CD14-positive monocyte (primary cell): ENCODE results near the gene MEIOSIN. TPM values are rescaled to one million over a fixed set of nuclear protein-coding genes. Genes with fewer than 3 reads are reported as not detected.

Source experiments
- DNase-seq, 3 donors: peaks; one replicate each; pipeline ENCODE4 v3.0.0-alpha.2; 2011 to 2022
- H2AFZ ChIP-seq: 2 replicates; pipeline ENCODE4 v1.6.0; 2012; ENCODE audit warnings: mild to moderate bottlenecking, low read depth, low read length, inconsistent platforms; ENCODE audit not compliant: insufficient read depth, poor library complexity, severe bottlenecking
- H3K27ac ChIP-seq, 2 donors: 1 replicate in 1 of 2; 2 replicates in 1 of 2; pipeline ENCODE4 v1.5.1; 2012 to 2013; ENCODE audit warnings: low read length in 2 of 2, control low read depth in 1 of 2, inconsistent platforms in 1 of 2, low read depth in 1 of 2, mild to moderate bottlenecking in 1 of 2
- H3K27me3 ChIP-seq, 2 donors: one replicate each; pipeline versions ENCODE4 v1.6.0 to v1.6.1; 2011 to 2013; ENCODE audit warnings: low read length in 2 of 2; ENCODE audit not compliant: control insufficient read depth in 2 of 2, insufficient read depth in 2 of 2
- H3K36me3 ChIP-seq, 2 donors: replicated peaks in 1 of 2; 1 replicate in 1 of 2; 2 replicates in 1 of 2; pipeline versions ENCODE4 v1.5.1 to v1.6.1; 2012 to 2013; ENCODE audit warnings: low read length in 2 of 2, control low read depth in 1 of 2, inconsistent platforms in 1 of 2, mild to moderate bottlenecking in 1 of 2; ENCODE audit not compliant: insufficient read depth in 2 of 2, control insufficient read depth in 1 of 2
- H3K4me1 ChIP-seq, 2 donors: 1 replicate in 1 of 2; 2 replicates in 1 of 2; pipeline versions ENCODE4 v1.5.1 to v1.6.1; 2012 to 2013; ENCODE audit warnings: low read length in 2 of 2, control low read depth in 1 of 2, inconsistent platforms in 1 of 2, mild to moderate bottlenecking in 1 of 2, moderate library complexity in 1 of 2; ENCODE audit not compliant: insufficient read depth in 2 of 2, control insufficient read depth in 1 of 2
- H3K4me2 ChIP-seq: replicated peaks from 2 replicates; pipeline ENCODE3; 2012; ENCODE audit warnings: low read length, moderate library complexity, mild to moderate bottlenecking; ENCODE audit not compliant: poor library complexity, severe bottlenecking; ENCODE audit errors: extremely low read depth
- H3K4me3 ChIP-seq, 3 experiments: fragments of 200-600 bp in 1 of 3; sonication (generic) in 1 of 3; replicated peaks in 1 of 3; 1 replicate in 2 of 3; 2 replicates in 1 of 3; pipeline ENCODE4 v1.5.1; 2011 to 2013; ENCODE audit warnings: low read length in 3 of 3, mild to moderate bottlenecking in 3 of 3, control low read depth in 2 of 3, low read depth in 2 of 3, inconsistent platforms in 1 of 3, moderate library complexity in 1 of 3
- H3K79me2 ChIP-seq: 2 replicates; pipeline ENCODE4 v1.6.0; 2012; ENCODE audit warnings: mild to moderate bottlenecking, control low read depth, inconsistent platforms, low read length, moderate library complexity; ENCODE audit not compliant: insufficient read depth
- H3K9ac ChIP-seq: 2 replicates; pipeline ENCODE4 v1.6.0; 2017; ENCODE audit warnings: low read length, mild to moderate bottlenecking; ENCODE audit not compliant: insufficient read depth, poor library complexity, severe bottlenecking
- H3K9me3 ChIP-seq, 2 donors: replicated peaks in 1 of 2; 1 replicate in 1 of 2; 2 replicates in 1 of 2; pipeline versions ENCODE4 v1.5.1 to v1.6.1; 2012 to 2013; ENCODE audit warnings: low read length in 2 of 2, control low read depth in 1 of 2; ENCODE audit not compliant: control insufficient read depth in 1 of 2, insufficient read depth in 1 of 2
- H4K20me1 ChIP-seq: 2 replicates; pipeline ENCODE4 v1.6.0; 2012; ENCODE audit warnings: mild to moderate bottlenecking, low read length, control low read depth, moderate library complexity; ENCODE audit not compliant: insufficient read depth
- H3K27ac Mint-ChIP-seq, 7 donors: one replicate each; pipeline ENCODE4 v1.8.0; 2020; ENCODE audit warnings: mild to moderate bottlenecking in 7 of 7, mixed read lengths in 7 of 7, moderate library complexity in 6 of 7, inconsistent platforms in 2 of 7
- H3K27me3 Mint-ChIP-seq, 3 donors: one replicate each; pipeline ENCODE4 v1.8.0; 2021 to 2022; ENCODE audit warnings: low read depth in 3 of 3, mild to moderate bottlenecking in 3 of 3, mixed read lengths in 3 of 3, moderate library complexity in 3 of 3, inconsistent platforms in 1 of 3
- H3K36me3 Mint-ChIP-seq, 2 donors: one replicate each; pipeline ENCODE4 v1.8.0; 2020; ENCODE audit warnings: mixed read lengths in 2 of 2, inconsistent platforms in 1 of 2, mild to moderate bottlenecking in 1 of 2
- H3K4me1 Mint-ChIP-seq: one replicate; pipeline ENCODE4 v1.8.0; 2020; ENCODE audit warnings: mild to moderate bottlenecking, mixed read lengths
- H3K4me3 Mint-ChIP-seq, 2 donors: one replicate each; pipeline ENCODE4 v1.8.0; 2020; ENCODE audit warnings: mild to moderate bottlenecking in 2 of 2, mixed read lengths in 2 of 2, moderate library complexity in 1 of 2
- H3K9me3 Mint-ChIP-seq, 7 donors: one replicate each; pipeline ENCODE4 v1.8.0; 2020 to 2022; ENCODE audit warnings: mixed read lengths in 7 of 7, mild to moderate bottlenecking in 6 of 7, moderate library complexity in 6 of 7, inconsistent platforms in 2 of 7
- CTCF ChIP-seq: fragments of 200-600 bp; IDR thresholded peaks from one replicate; pipeline ENCODE4 v1.8.0; 2022; ENCODE audit warnings: antibody characterized with exemption, mild to moderate bottlenecking
- WGBS: methylation state at CpG from one replicate; pipeline ENCODE4 v1.1.5; 2013; ENCODE audit warnings: missing lambda C conversion rate; ENCODE audit not compliant: insufficient coverage; 5-methylcytosine and 5-hydroxymethylcytosine counted together
- intact Hi-C, 2 donors: fragments of 100-400 bp; cut with micrococcal nuclease; formaldehyde crosslinking; loops; one replicate each; pipeline versions ENCODE4 v1.15.0 to v1.15.1; 2023
- polyA plus RNA-seq, 3 donors: library from polyadenylated mRNA; depleted of rRNA in 1 of 3; unstranded in 2 of 3; stranded (reverse) in 1 of 3; fragments of 300-500 nt in 2 of 3; fragments of >200 nt in 1 of 3; fragmentation: Illumina TruSeq in 2 of 3; gene quantifications; 1 replicate in 2 of 3; 2 replicates in 1 of 3; pipeline ENCODE4 v1.2.3, GENCODE V29; 2012 to 2021

The MEIOSIN gene
- polyA plus RNA-seq, 3 donors = not detected

DNA sequence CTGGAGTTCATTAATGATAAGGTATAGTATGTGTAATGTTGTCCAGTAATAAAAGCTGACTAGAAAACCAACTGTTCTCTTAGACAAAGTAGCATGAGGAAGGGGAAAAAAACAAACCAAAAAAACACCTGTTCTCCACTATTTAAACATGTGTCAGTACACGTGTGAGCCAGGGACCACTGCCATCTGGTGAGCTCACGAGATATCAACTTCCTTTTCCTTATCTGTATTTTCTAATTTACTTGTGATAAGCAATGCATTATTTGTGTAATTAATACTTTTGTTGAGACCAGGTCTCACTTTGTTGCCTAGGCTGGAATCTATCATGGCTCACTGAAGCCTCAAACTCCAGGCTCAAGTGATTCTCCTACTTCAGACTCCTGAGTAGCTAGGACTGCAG lies 40.1 kb downstream of the MEIOSIN start:
- H2AFZ ChIP-seq = no peak overlapping the region
- H3K36me3 ChIP-seq = no peaks in the 10 kb centered on the region
- Mint-ChIP-seq H3K27me3 (peaks cover 75 to 99% (median 81%) of the 10 kb centered on the region in 3 donors), H3K4me1 (peaks cover 20% of the 10 kb centered on the region), H3K4me3 (peak overlapping the region in 1 of 2 donors; percentile 81), H3K9me3 (peaks cover 0 to 29% (median 18%) of the 10 kb centered on the region in 7 donors), H3K27ac (no peak overlapping the region), H3K36me3 (peaks cover 11 to 13% of the 10 kb centered on the region in 2 donors)
- peaks cover 62% of the 10 kb centered on the region for H4K20me1 ChIP-seq
- peaks cover 6 to 13% of the 10 kb centered on the region in 2 donors for H3K9me3 ChIP-seq
- H3K9ac ChIP-seq = no peak overlapping the region
- H3K4me1 ChIP-seq = peaks cover 21 to 26% of the 10 kb centered on the region in 2 donors
- no peak overlapping the region for H3K4me3 ChIP-seq
- TF ChIP-seq CTCF = no peak
- peaks cover 50 to 87% of the 10 kb centered on the region in 2 donors for H3K27me3 ChIP-seq
- intact Hi-C loops = no loop called here
- H3K79me2 ChIP-seq = no peaks in the 10 kb centered on the region
- no peak overlapping the region for H3K27ac ChIP-seq
- no peak overlapping the region for H3K4me2 ChIP-seq
- no CpG with 5 or more reads among the region's 2 CpGs for whole genome bisulfite sequencing
- no peak for DNase-seq

- Histone ChIP-seq H3K4me3 (no peak overlapping the region), H3K27ac (no peak overlapping the region), H3K4me1 (peaks cover 18 to 23% of the 10 kb centered on the region in 2 donors), H3K79me2 (no peaks in the 10 kb centered on the region), H3K9ac (no peak overlapping the region), H4K20me1 (peaks cover 71% of the 10 kb centered on the region), H2AFZ (no peak overlapping the region), H3K9me3 (peaks cover 12 to 16% of the 10 kb centered on the region in 2 donors), H3K27me3 (peaks cover 53 to 90% of the 10 kb centered on the region in 2 donors), H3K4me2 (no peak overlapping the region), H3K36me3 (no peaks in the 10 kb centered on the region)
- Mint-ChIP-seq H3K36me3 (peaks cover 10 to 18% of the 10 kb centered on the region in 2 donors), H3K9me3 (peaks cover 0 to 37% (median 24%) of the 10 kb centered on the region in 7 donors), H3K27me3 (peaks cover 81 to 100% (median 86%) of the 10 kb centered on the region in 3 donors), H3K27ac (no peak overlapping the region), H3K4me1 (peaks cover 23% of the 10 kb centered on the region), H3K4me3 (peak overlapping the region in 1 of 2 donors; percentile 81)
- 91% methylated on average over 9 of the region's 9 CpGs for WGBS
- TF ChIP-seq CTCF = no peak
- intact Hi-C loops = no loop called here
- DNase-seq = no peak
Observed at GRCh38 chr19:45774765-45775164, 41.5 kb downstream of the MEIOSIN start.
